DMS153 treated with DMSO at 0.1 percent for 48 hours (cell line): Measurements from ENCODE around the gene ZNF235.
"Not testable (repeated sequence)": the region's sequence is repeated elsewhere in the genome, so short reads cannot be mapped to it uniquely, and the experiment has no call there.

ENCODE experiments used
- DNase-seq: peaks from one replicate; lab custom pipeline; 2025; ENCODE audit not compliant: unreplicated experiment; lab: John Stamatoyannopoulos, UW

ZNF235 gene

GRCh38 chr19:44258136-44258535 is 46.7 kb downstream of the ZNF235 start:
- DNase-seq: no peak

- DNase-seq: no peak
Measured at GRCh38 chr19:44255705-44256411, 49.0 kb downstream of the ZNF235 start.

GRCh38 chr19:44254496-44254895 is 50.3 kb downstream of the ZNF235 start:
- DNase-seq: no peak

- DNase-seq: not testable (repeated sequence)
Measured at GRCh38 chr19:44253392-44253791, 51.4 kb downstream of the ZNF235 start.

- DNase-seq: not testable (repeated sequence)
Measured at GRCh38 chr19:44252332-44252731, 52.5 kb downstream of the ZNF235 start.

- DNase-seq: no peak
Measured at GRCh38 chr19:44236384-44236783, 68.4 kb downstream of the ZNF235 start.
